Lung (tissue), 12 donors: ENCODE results near the gene TTLL12. TPM values are rescaled to one million over a fixed set of nuclear protein-coding genes. Genes with fewer than 3 reads are reported as not detected.

ENCODE experiments used
- ATAC-seq: fragments of 200-7000 bp; cut with Tn5 transposase; one replicate; pipeline ENCODE4 v1.9.1; 2020; ENCODE audit warnings: moderate number of reproducible peaks; ENCODE audit not compliant: insufficient read depth, low FRiP score
- DNase-seq, 3 donors: peaks; one replicate each; pipeline ENCODE4 v3.0.0-alpha.2; 2013 to 2017
- H3K27ac ChIP-seq, 2 donors: one replicate each; pipeline ENCODE4 v1.5.1; 2013; ENCODE audit warnings: mild to moderate bottlenecking in 2 of 2, moderate library complexity in 2 of 2, control low read depth in 1 of 2, inconsistent platforms in 1 of 2, low read depth in 1 of 2, low read length in 1 of 2
- H3K27me3 ChIP-seq, 3 donors: one replicate each; pipeline ENCODE4 v1.5.1; 2013; ENCODE audit warnings: low read length in 2 of 3; ENCODE audit not compliant: control insufficient read depth in 3 of 3, insufficient read depth in 3 of 3
- H3K36me3 ChIP-seq, 4 donors: one replicate each; pipeline ENCODE4 v1.5.1; 2013; ENCODE audit warnings: low read length in 4 of 4, mild to moderate bottlenecking in 1 of 4, moderate library complexity in 1 of 4; ENCODE audit not compliant: control insufficient read depth in 4 of 4, insufficient read depth in 4 of 4
- H3K4me1 ChIP-seq, 5 donors: one replicate each; pipeline ENCODE4 v1.5.1; 2013; ENCODE audit warnings: low read length in 5 of 5, mild to moderate bottlenecking in 2 of 5, moderate library complexity in 1 of 5; ENCODE audit not compliant: control insufficient read depth in 5 of 5, insufficient read depth in 5 of 5
- H3K4me3 ChIP-seq: one replicate; pipeline ENCODE4 v1.5.1; 2013; ENCODE audit warnings: mild to moderate bottlenecking, control low read depth, moderate library complexity
- H3K9ac ChIP-seq, 2 donors: one replicate each; pipeline ENCODE4 v1.5.1; 2013; ENCODE audit warnings: low read length in 2 of 2, control low read depth in 1 of 2; ENCODE audit not compliant: insufficient read depth in 1 of 2
- H3K9me3 ChIP-seq, 4 donors: one replicate each; pipeline ENCODE4 v1.5.1; 2013; ENCODE audit warnings: low read length in 3 of 4, mild to moderate bottlenecking in 1 of 4, moderate library complexity in 1 of 4; ENCODE audit not compliant: control insufficient read depth in 4 of 4, insufficient read depth in 3 of 4
- CTCF ChIP-seq: IDR thresholded peaks from 2 replicates; pipeline ENCODE4 v1.5.1; 2012; ENCODE audit warnings: mild to moderate bottlenecking; ENCODE audit errors: control extremely low read depth, extremely low read depth
- WGBS, 2 donors: extraction: QIAGEN DNeasy Blood & Tissue Kit; methylation state at CpG; one replicate each; pipeline ENCODE4 v1.1.7; 2013; 5-methylcytosine and 5-hydroxymethylcytosine counted together
- polyA plus RNA-seq, 2 donors: library from polyadenylated mRNA; stranded (reverse); fragments of 200-250 nt; gene quantifications; one replicate each; pipeline ENCODE4 v1.2.1, GENCODE V29; 2013
- total RNA-seq, 2 donors: library from RNA; depleted of rRNA in 1 of 2; stranded (reverse); fragments of >200 nt in 1 of 2; gene quantifications; one replicate each; pipeline ENCODE4 v1.2.1, GENCODE V29; 2014 to 2021
- donor health status: control.
- donor health status: control.
- donor health status: Bipolar disorder and iron deficiency.
- donor health status: healthy.
- donor health status: DM: yes; HTN: yes; CAD: no.

The TTLL12 gene
- total and polyA plus RNA-seq, 4 donors: 15.8 to 35.5 (median 25.3) TPM

GRCh38 chr22:43207386-43207785, 20.5 kb upstream of the TTLL12 start:
- Histone ChIP-seq H3K9me3 (no peaks in the 10 kb centered on the region), H3K4me3 (no peak overlapping the region), H3K27me3 (no peaks in the 10 kb centered on the region), H3K36me3 (no peaks in the 10 kb centered on the region), H3K27ac (no peak overlapping the region), H3K4me1 (peaks cover 0 to 8% (median 0%) of the 10 kb centered on the region in 5 donors), H3K9ac (no peak overlapping the region)
- TF ChIP-seq CTCF: no peak
- DNase-seq (no peak), ATAC-seq (no peak)
- WGBS, 2 donors: 92% methylated on average over 13 of the region's 13 CpGs

GRCh38 chr22:43206509-43207161, 19.7 kb upstream of the TTLL12 start:
- no peaks in the 10 kb centered on the region for H3K36me3 ChIP-seq
- no peaks in the 10 kb centered on the region for H3K9me3 ChIP-seq
- peaks cover 0 to 8% (median 0%) of the 10 kb centered on the region in 5 donors for H3K4me1 ChIP-seq
- H3K27ac ChIP-seq: no peak overlapping the region
- no peak for TF ChIP-seq CTCF
- no peak for ATAC-seq
- WGBS, 2 donors: 38 to 51% methylated on average over 23 of the region's 23 CpGs
- H3K27me3 ChIP-seq: no peaks in the 10 kb centered on the region
- peak in 1 of 3 donors; percentile 42 for DNase-seq
- H3K4me3 ChIP-seq: no peak overlapping the region
- H3K9ac ChIP-seq: no peak overlapping the region

- ATAC-seq (no peak), DNase-seq (no peak)
- Histone ChIP-seq H3K4me1 (peaks cover 0 to 8% (median 0%) of the 10 kb centered on the region in 5 donors), H3K27me3 (no peaks in the 10 kb centered on the region), H3K4me3 (no peak overlapping the region), H3K9me3 (no peaks in the 10 kb centered on the region), H3K36me3 (no peaks in the 10 kb centered on the region), H3K9ac (no peak overlapping the region), H3K27ac (no peak overlapping the region)
- WGBS, 2 donors: 50 to 65% methylated on average over 5 of the region's 5 CpGs
- TF ChIP-seq CTCF: no peak
Observed at GRCh38 chr22:43205748-43206508, 19.0 kb upstream of the TTLL12 start.
